GM18870 (cell line): ENCODE data around the gene OR4B1.
"Not testable (repeated sequence)": the region's sequence is repeated elsewhere in the genome, so short reads cannot be mapped to it uniquely, and the experiment has no call there.

Source experiments
- ATAC-seq: cut with Tn5 transposase; IDR thresholded peaks from one replicate; pipeline ENCODE4 v1.9.1; 2021; ENCODE audit warnings: moderate library complexity; ENCODE audit not compliant: unreplicated experiment

Gene OR4B1

GRCh38 chr11:48216510-48216909, at the start of gene OR4B1:
OR4B1 (plus strand) TSS chr11:48216810; CDS start chr11:48216810, 0 bp downstream.
- ATAC-seq = no peak

- no peak for ATAC-seq
Observed at GRCh38 chr11:48167380-48167779, 49.2 kb upstream of the OR4B1 start.

GRCh38 chr11:48168815-48169214, 47.8 kb upstream of the OR4B1 start:
- ATAC-seq = no peak

- ATAC-seq = no peak
Observed at GRCh38 chr11:48169259-48169658, 47.4 kb upstream of the OR4B1 start.

- no peak for ATAC-seq
Observed at GRCh38 chr11:48169717-48170116, 46.9 kb upstream of the OR4B1 start.

GRCh38 chr11:48170241-48171233, 46.1 kb upstream of the OR4B1 start:
- ATAC-seq = no peak

- ATAC-seq = no peak
Observed at GRCh38 chr11:48172818-48173609, 43.6 kb upstream of the OR4B1 start.

GRCh38 chr11:48177661-48178060, 38.9 kb upstream of the OR4B1 start:
- no peak for ATAC-seq

- no peak for ATAC-seq
Observed at GRCh38 chr11:48180627-48181026, 36.0 kb upstream of the OR4B1 start.

- no peak for ATAC-seq
Observed at GRCh38 chr11:48182860-48183526, 33.6 kb upstream of the OR4B1 start.

GRCh38 chr11:48184452-48184851, 32.2 kb upstream of the OR4B1 start:
- ATAC-seq = no peak

- not testable (repeated sequence) for ATAC-seq
Observed at GRCh38 chr11:48190906-48191654, 25.5 kb upstream of the OR4B1 start.

- ATAC-seq = no peak
Observed at GRCh38 chr11:48193876-48194275, 22.7 kb upstream of the OR4B1 start.

- no peak for ATAC-seq
Observed at GRCh38 chr11:48207881-48208280, 8.7 kb upstream of the OR4B1 start.

- no peak for ATAC-seq
Observed at GRCh38 chr11:48210052-48210451, 6.6 kb upstream of the OR4B1 start.

- no peak for ATAC-seq
Observed at GRCh38 chr11:48228761-48229160, 12.2 kb downstream of the OR4B1 start.

GRCh38 chr11:48230057-48230456, 13.4 kb downstream of the OR4B1 start:
- ATAC-seq = not testable (repeated sequence)

- ATAC-seq = no peak
Observed at GRCh38 chr11:48237727-48238126, 21.1 kb downstream of the OR4B1 start.

- no peak for ATAC-seq
Observed at GRCh38 chr11:48242501-48242900, 25.9 kb downstream of the OR4B1 start.

- no peak for ATAC-seq
Observed at GRCh38 chr11:48244804-48245203, 28.2 kb downstream of the OR4B1 start, which contains the start of gene OR4X2. OR4X2 (plus strand) TSS chr11:48245104; CDS start chr11:48245104, 0 bp downstream.
